GM21737 (cell line): ENCODE measurements around the gene SOX6.
"Not testable (repeated sequence)": the region's sequence is repeated elsewhere in the genome, so short reads cannot be mapped to it uniquely, and the experiment has no call there.

Source experiments
- ATAC-seq: cut with Tn5 transposase; IDR thresholded peaks from one replicate; pipeline ENCODE4 v1.9.1; 2021; ENCODE audit warnings: mild to moderate bottlenecking, moderate library complexity; ENCODE audit not compliant: unreplicated experiment

Gene SOX6

DNA sequence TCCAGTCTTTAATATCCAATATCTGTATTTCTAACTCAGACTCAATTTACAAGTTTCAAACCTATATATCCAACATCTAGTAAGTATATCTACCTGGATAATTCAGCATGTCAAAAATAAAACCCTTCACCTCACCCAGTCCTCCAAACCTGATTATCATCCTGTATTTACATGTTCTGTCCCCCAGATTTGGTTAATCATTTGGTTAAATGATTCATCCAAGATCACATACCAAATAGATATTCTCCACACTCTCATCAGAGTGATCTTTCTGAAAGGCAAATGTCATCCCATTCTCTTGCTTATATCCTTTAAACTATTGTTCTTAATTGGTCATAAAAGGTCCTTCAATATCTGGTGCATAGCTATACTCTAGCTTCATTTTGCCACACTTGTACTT is 199.0 kb downstream of the SOX6 start:
- ATAC-seq, result no peak

GRCh38 chr11:16155448-16155847 is 200.9 kb downstream of the SOX6 start:
- ATAC-seq, result no peak

GRCh38 chr11:16154715-16155396 is 201.5 kb downstream of the SOX6 start:
- no peak for ATAC-seq

- ATAC-seq, result no peak
Measured at GRCh38 chr11:16153951-16154350, 202.4 kb downstream of the SOX6 start.

GRCh38 chr11:16151138-16151537 is 205.2 kb downstream of the SOX6 start:
- no peak for ATAC-seq

GRCh38 chr11:16149476-16149875 is 206.9 kb downstream of the SOX6 start:
- ATAC-seq, result no peak

DNA sequence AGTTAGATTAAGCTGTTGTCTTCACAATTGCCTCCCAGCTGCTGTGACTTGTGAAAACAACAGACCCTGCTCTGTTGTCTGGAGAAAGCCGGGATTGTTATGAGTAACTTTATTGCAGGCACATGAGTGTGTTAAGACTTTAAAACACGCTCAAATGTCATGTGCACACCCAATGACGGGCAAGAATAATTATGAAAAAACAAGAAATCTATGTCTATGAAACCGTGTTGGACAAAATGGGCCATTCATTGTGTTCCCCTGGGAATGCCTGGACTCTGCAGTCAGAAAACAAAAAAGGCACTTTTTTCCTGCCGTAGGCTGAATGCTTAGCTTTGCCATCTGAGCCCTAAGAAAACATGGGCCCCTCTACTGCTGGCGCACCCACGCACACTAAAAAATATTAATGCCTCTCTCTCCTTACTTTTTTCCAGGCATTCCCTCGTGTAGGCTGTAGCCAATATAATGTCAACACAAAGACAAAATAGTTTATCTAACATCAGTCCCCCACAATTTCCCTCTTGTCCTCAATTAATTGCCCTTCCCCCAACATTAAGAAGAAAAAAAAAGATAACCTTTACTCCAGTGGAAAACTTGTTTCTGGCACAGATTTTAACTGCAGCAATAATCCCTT is 207.9 kb downstream of the SOX6 start:
- ATAC-seq, result no peak

- ATAC-seq, result not testable (repeated sequence)
Measured at GRCh38 chr11:16146980-16147379, 209.4 kb downstream of the SOX6 start.

- not testable (repeated sequence) for ATAC-seq
Measured at GRCh38 chr11:16141614-16142013, 214.7 kb downstream of the SOX6 start.

- not testable (repeated sequence) for ATAC-seq
Measured at GRCh38 chr11:16141162-16141561, 215.2 kb downstream of the SOX6 start.

- ATAC-seq, result no peak
Measured at GRCh38 chr11:16136792-16137390, 219.5 kb downstream of the SOX6 start.

DNA sequence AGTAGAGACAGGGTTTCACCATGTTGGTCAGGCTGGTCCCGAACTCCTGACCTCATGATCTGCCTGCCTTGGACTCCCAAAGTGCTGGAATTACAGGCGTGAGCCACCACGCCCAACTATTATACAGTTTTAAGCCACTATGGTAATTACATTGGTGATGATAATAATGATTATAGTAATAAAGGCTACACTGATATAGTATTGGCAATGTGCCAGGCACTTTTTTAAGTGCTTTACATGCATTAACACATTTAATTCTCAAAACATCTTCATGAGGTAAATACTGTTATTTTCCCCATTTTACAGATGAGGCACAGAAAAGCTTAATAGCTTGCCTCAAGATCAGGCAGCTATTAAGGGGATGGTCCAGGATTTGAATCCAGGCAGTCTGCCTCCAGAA is 222.5 kb downstream of the SOX6 start:
- ATAC-seq, result no peak

DNA sequence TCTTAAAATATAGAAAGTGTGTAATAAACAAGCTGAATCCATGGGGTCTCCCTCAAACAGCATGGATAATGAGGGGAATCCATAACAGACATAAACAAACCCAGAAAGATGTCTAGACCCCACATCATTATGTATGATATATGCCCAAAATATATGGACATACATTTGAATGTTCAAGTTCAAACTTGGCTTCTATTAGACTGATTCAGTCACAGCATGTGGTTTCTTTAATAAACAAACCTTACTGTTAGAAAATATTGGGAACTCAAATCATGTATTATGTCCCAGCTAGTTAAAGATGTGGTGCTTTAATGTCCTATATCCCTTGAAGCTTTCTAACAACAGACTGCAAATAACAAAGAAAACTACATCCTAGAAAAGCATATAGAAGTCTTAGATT is 228.6 kb downstream of the SOX6 start:
- no peak for ATAC-seq

GRCh38 chr11:16126362-16126761 is 230.0 kb downstream of the SOX6 start:
- ATAC-seq, result no peak

DNA sequence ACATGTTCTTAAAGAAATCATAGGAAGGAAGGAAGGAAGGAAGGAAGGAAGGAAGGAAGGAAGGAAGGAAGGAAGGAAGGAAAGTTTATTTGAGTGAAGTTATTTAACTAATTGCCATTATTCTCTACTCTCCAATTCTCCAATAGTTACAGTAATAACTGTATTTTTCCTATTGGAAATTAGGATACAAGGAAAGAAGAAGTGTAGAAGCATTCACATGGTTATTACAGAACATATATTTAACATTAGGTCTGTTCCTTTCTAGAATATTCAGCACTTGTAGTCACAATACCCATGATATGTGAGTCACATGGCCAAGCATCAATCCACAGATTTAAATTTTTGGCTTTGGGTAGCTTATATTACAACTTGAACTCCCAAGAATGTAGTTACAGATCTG is 230.6 kb downstream of the SOX6 start:
- ATAC-seq, result no peak

DNA sequence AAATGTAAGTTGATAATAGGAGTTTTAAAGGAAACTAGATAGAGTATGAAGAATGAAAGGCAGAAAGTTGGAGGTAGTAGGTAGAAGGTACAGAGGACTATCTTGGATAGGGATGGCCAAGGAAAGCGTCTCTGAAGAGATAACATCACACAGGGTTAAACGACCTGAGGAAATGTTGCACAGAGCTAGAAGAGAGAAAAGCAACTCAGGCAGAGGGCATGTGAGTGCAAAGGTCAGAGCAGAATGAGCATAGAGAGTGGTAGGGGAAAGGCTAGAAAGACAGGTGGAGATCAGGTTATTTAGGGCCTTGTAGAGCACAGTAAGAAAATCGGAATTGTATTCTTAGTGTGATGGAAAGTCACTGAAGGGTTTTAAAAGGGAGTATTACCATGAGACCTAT is 232.0 kb downstream of the SOX6 start:
- ATAC-seq, result no peak

DNA sequence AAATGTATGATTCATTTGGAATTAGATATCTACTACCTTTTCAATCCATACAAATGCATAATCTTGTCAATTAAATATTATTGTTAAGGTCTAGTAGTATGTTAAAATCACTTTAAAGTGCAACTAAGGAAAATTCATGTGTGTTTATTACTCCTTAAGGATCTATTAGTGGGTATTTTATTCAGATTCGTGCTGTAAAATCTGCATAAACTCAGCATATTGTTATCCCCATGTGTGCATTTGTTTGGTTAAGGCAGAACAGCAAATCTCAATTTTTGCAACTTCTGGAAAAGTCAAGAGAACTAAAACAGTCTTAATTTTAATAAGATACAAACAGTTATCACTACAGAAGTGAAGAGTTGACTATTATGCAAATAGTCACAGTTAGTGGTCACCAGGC is 234.5 kb downstream of the SOX6 start:
- no peak for ATAC-seq

DNA sequence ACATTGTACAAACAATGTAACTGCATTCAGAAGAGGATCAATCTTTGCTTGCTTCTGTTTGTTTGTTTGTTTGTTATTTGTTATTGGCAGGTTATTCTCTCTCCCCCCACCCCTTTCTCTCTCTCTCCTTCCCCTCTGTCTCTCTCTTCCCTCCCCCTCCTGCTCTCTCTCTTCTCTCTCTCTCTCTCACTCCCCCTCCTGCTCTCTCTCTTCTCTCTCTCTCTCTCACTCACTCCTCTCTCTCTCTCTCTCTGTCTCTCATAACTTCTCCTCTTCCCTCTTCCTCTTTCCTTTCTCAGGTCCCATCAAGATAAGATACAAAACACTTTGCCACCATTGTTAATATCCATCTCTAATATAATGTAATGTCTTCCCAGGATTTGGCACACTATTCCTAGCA is 236.3 kb downstream of the SOX6 start:
- no peak for ATAC-seq

- ATAC-seq, result no peak
Measured at GRCh38 chr11:16117989-16118756, 238.2 kb downstream of the SOX6 start.

DNA sequence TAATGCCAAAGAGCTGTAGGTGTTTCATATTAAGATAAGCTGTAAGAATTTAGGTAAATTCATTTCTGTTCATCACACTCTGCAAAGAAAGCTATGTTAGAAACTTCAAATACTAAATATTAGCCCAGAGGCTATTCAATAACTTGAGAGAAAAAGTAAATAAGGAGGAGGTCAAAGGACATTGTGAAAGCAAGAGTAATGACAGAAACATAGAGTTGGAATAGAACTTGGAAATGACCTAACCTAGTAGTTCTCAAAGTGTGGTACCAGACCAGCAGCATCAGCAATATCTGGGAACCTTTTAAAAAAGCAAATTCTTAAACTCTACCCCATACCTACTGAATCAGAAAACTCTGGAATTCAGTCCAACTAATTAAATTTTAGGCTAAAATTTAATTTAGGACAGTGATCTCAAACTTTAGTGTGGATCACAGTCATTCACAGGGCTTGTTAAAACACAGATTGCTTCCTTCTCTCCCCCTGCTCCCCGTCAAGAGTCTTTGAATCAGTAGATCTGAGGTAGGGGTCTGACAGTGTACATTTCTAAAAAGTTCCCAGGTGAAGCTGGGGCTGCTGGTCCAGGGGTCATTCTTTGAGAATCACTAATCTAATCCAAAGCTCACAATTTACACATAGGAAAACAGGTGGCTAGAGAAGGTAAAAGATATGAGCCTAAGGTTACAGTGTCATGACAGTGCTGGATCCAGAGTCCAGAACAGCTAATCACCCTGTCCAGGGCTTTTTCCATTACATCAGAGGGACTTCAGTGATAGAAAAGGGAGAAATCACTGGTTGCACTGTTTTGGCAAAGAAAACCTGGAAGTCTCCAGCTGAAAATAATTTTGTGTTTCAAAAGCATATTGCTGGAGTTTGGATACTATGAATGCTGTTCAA is 241.1 kb downstream of the SOX6 start:
- no peak for ATAC-seq

DNA sequence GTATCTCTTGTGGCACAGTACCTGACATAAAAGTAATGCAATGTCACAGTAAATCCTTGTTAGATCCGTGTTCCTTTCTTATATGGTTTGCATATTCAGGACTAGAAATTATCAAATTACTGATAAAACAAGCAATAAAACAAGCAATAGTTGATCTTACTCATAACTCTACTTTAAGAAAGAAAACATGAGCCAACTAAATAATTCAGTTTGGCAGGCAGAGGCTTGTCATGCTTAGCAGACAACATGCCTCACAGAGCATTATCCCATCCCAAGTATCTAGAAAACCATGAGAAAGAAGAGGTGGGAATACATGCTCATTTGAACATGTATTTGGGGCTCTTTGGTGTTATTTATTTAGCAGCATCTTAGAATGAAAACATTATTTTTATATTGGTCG is 241.9 kb downstream of the SOX6 start:
- no peak for ATAC-seq
